NCI-H146 treated with DMSO at 0.1 percent for 48 hours (cell line): Measurements from ENCODE around the gene PEAR1.
A peak's percentile ranks its signal among the peaks of the same experiment; 100 is the strongest.

Source experiments
- DNase-seq: peaks from one replicate; lab custom pipeline; 2025; ENCODE audit not compliant: unreplicated experiment; lab: John Stamatoyannopoulos, UW

Gene PEAR1, protein sequence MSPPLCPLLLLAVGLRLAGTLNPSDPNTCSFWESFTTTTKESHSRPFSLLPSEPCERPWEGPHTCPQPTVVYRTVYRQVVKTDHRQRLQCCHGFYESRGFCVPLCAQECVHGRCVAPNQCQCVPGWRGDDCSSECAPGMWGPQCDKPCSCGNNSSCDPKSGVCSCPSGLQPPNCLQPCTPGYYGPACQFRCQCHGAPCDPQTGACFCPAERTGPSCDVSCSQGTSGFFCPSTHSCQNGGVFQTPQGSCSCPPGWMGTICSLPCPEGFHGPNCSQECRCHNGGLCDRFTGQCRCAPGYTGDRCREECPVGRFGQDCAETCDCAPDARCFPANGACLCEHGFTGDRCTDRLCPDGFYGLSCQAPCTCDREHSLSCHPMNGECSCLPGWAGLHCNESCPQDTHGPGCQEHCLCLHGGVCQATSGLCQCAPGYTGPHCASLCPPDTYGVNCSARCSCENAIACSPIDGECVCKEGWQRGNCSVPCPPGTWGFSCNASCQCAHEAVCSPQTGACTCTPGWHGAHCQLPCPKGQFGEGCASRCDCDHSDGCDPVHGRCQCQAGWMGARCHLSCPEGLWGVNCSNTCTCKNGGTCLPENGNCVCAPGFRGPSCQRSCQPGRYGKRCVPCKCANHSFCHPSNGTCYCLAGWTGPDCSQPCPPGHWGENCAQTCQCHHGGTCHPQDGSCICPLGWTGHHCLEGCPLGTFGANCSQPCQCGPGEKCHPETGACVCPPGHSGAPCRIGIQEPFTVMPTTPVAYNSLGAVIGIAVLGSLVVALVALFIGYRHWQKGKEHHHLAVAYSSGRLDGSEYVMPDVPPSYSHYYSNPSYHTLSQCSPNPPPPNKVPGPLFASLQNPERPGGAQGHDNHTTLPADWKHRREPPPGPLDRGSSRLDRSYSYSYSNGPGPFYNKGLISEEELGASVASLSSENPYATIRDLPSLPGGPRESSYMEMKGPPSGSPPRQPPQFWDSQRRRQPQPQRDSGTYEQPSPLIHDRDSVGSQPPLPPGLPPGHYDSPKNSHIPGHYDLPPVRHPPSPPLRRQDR

GRCh38 chr1:156893048-156893953 lies at the start of gene PEAR1:
TSS of gene PEAR1 (plus strand) at chr1:156893718. CDS start at chr1:156903927, 10,209 bp downstream.
- DNase-seq: no peak

DNA sequence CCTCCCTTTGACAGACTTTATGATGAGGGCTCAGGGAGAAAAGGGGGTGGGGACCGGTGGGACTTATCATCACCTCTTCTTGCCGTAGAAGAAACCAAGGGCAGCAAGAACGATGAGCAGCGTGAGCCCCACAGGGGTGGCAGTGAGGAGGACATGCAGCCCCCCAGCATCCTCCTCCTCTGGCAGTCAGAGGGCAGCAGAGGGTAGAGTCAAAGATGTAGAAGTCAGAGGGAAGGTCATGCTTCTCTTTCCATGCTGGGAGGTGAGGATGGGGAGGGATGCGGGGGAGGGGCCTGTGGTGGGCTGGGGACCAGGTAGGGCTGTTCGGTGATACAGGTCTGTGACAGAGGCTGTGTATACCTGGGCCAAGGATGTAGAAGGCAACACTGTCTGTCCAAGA lies 49.4 kb upstream of the PEAR1 start:
- DNase-seq: no peak

- no peak for DNase-seq
These were observed 48.9 kb upstream of the PEAR1 start for GRCh38 chr1:156844638-156845037.

DNA sequence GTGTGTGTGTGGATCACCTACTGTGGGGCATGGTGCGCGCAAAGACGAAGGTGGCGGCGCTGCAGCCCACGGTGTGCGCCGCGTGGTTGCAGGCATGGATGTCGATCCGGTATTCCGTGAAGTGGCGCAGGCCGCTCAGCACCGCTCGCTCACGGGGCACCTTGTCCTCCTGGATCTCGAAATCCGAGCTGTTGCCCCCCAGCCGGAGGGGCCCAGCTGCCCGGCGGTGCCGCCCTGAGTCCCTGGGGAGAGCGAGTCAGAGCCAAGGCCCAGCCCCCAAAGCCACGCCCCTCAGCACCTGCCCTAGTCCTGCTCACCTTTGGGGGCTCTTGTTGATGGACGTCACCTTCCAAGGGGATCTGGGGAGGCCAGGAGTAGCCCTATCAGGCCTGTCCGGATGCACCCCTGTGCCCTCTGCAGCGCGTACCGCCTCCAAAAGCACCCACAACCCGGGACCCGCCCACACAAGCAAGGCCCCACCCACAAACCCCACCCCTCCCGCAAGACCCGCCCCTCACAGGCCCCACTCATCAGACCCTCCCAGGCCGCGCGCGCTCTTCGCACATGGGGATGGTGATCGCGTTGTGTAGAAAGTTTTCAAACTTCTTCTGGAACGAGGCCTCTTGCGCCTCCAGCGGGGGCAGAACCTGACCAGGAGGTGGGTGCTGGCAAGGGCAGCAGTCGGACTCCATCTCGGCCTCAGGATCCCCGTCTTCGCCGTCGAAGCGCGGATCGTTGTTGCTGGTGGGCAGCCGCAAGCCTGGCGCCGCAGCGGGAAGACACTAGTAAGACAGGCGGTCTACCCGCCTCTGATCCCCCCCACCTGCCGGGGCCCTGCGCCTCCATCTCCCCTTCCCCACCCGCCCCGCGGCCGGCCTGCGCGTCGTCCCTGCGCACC lies 48.2 kb upstream of the PEAR1 start:
- DNase-seq: no peak

DNA sequence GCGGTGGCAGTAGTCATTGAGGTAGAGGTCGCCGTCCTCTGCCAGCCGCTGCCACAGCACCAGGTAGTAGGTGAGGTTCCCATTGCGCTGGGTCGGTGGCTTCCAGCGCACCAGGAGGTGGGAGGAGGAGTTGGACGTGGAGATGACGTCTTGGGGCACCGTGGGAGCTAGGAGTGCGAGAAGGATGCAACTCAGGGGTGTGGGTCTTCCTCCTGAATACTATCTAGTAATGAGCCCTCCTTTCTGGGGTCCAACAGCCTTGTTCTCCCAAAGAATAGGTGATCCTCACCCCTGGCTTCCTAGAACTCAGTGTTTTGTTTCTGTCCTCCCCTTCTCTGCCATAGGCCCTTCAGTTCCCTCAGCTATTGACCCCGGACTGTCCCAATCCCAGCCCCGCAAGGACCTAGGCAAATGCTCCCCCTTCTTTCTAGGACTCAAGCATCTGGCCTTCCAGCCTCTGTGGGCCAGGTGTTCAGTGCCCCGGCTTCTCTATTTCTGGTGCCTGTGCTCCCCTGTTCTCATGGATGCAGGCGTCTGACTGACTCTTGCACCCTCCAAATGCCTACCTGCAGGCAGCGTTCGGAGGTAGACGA lies 47.5 kb upstream of the PEAR1 start:
- DNase-seq: no peak

- no peak for DNase-seq
These were observed 46.9 kb upstream of the PEAR1 start for GRCh38 chr1:156846643-156847042.

DNA sequence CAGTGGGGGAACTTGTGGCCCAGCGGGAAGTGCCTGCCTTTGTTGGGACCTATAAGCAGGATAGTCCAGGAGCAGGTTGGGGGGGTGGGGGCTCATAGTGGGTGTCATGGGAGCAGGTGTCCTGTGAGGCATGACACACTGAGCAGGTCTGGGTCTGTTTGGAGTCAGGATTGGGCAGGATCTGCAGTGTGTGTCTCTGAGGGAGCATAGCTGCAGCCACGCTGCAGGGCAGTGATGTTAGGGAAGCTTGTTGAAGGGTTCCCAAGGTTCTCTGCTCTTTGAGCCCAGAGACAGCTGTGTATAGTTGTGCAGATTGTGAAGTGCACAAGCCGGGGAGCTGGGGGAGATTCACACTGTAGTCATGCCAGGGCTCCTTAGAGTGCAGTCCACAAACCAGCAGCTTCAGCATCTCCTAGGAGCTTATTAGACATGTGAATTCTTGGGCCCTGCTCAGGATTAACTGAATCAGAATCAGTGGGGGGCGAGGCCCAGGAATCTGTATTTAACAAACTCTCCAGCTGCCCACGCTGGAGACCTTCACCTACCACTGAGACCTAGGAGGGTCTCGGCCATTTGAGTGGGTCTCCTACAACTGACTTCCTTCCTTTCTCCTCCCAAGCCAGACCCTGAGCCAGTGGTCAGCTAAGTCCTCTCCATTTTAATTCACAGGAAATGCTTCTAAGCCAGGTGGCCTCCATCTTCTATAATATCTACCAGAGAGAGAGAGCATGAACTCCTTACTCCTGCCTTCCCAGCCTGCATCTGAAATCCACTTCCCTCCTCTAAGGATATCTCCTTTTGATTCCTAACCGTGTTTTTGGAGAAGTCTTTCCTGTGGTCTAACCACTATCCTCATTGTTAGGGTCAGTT lies 45.7 kb upstream of the PEAR1 start:
- no peak for DNase-seq

DNA sequence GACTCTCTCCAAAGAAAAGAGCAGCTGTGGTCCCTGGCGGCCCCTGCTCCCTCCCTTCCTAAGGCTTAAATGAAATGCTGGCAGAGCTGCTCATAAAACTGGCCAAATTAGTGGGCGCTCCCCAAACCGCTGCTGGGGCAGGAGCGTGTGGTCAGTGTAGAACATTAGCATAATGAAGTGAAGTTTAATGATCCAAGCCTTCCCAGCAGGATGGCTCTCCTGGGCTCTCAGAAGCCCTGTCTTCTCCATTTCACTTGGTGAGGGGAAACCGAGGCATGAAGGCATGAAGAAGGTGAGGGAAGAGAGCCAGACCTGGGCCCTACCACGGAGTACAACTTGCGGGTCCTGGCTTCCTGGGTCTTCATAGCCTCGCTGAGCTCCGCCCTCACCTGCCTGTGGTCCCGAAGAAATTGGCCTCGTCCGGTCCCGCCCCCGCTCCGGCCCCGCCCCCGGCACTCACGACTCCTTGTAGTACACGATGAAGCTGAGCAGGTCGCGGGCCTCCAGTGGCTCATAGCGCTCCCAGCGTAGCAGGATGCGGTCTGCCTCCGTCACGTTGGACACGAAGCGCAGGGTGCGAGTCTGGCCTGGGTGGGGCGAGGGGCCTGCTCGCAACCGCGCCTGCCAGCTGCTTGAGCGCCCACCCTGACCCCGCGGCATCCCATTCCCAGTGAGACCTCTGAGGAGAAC lies 44.9 kb upstream of the PEAR1 start:
- no peak for DNase-seq

DNA sequence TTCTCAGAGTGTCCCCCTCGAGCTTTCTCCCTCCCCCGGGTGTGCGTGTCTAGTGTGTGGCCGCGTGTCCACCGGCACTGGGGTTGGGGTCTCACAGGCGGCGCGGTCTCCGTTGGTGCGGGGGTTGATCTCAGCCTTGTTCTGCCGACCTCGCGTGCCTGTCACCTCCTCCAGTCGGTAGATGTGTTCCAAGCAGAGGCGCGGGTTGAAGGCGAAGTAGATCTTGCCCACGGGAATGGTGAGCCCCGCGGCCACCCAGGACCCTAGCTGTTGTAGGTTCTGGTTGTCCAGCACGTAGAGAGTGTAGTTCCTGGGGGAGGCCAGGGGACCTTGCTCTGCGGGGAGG lies 44.4 kb upstream of the PEAR1 start:
- DNase-seq: no peak

DNA sequence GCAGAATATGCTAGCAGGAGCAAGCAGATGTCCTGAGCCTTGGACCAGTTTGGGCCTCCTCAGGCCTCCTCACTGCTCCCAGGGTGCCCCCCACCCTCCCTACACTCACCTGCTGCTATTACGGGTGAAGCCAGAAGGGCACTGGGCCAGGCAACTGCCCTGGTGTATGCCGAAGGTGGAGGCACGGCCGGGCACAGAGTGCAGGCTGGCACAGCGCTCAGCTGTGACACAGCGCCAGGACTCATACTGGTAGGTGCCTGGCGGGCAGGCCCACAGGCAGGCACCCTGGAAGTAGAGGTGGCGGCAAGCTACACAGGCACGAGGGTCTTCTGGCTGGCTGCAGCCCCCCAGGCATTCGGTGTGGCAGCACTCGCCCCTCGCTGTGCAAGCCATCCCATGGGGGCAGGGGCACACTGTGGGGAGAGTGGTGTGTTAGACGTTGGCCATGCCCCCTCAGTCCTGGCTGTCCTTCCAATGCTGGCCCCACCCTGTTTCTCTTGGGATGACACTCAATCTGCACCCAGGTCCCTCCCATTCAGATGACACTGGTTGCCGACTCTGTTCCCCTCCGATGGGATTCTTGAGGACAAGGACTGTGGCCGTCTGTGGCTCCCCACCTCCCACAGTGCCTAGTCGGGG lies 41.6 kb upstream of the PEAR1 start:
- no peak for DNase-seq

GRCh38 chr1:156852418-156852874 lies 41.1 kb upstream of the PEAR1 start:
- DNase-seq: peak; percentile 91

DNA sequence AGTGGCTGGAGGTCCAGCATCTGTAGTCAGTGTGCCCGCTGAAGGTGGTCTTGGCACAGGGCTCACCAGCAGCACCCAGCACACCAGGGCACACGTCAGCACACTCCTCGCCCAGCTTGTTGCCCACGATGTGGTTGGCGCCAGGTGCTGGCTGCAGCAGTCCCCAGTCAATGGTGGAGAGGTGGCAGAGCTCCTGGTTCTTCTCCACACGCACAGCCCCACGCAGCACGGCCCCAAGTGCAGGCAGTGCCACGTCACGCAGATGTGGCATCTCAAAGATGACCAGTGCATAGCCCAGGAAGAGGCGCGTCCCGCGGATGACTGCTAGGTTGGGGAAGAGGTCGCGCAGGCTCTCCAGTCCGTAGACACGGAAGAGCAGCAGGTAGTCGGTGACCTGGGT lies 39.8 kb upstream of the PEAR1 start:
- no peak for DNase-seq

GRCh38 chr1:156854634-156855033 lies 38.9 kb upstream of the PEAR1 start:
- DNase-seq: no peak

- DNase-seq: no peak
These were observed 37.2 kb upstream of the PEAR1 start for GRCh38 chr1:156856282-156856785.

DNA sequence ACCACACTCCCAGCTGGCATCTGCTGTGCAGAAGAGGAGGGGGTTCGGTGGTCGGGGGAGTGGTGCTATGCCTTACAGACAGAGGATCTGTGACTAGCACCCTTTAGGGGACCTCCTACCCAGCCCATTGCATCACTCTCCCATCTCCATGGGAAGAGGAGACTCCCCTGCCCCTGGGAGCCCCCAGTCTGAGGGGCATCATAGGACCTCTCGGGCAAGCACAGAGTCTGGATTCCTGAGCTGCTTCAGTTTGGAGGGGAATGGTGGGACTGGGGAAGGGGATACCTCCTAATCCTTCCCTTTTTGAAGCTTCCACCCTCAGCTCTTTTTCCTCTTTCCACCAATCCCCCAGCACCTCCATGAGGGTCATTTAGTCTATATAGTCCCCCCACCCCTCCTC lies 36.0 kb upstream of the PEAR1 start:
- no peak for DNase-seq

DNA sequence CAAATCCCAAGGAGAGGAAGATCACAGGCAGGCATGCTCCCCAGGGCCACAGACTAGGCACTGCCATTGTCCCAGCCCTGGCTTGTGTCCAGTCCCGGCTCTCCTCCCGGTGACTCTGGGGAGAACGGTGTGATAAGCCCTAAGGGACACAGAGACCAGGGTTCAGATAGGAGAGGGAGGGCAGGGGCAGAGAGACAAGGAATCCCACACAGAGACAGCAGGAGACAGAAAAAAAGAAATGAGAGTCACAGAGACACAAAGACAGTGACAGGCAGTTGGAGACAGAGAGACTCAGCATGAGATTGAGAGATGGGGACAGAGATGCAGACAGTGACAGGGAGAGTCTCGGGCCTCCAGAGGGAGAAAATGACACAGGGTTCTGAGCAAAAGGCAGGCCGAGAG lies 35.0 kb upstream of the PEAR1 start:
- no peak for DNase-seq

DNA sequence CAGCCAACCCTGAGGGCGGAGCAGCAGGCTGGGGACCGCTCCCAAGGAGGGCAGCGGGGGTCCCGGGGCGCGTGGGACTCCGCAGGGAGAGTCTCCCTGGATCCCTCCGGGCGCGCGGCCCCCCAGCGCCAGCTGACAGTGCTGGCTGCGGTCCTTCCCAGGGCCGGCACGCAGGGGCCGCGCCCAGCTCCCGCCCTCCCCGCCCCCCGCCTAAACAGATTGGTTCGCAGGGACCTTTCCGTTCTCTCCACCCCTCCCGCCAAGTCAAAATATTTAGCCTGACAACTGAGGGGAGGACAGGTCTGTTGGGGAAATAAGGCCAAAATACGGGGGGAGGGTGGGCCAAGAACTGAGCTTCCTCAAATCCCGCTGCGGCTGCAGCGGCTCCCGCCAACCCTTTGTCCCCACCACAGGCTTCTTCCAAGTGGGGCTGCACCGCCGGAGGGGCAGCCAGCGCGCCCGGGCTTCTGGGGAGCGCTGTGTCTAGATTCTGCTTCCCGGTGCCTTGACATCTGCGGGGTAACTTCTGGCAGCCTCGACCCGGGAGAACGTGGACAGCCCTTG lies 34.5 kb upstream of the PEAR1 start, which contains the start of gene INSRR:
Gene INSRR, minus strand, starts transcription at position 159 of the 564 bp plus-strand sequence. CDS start 496 bp downstream, outside the sequence.
- no peak for DNase-seq
